OCI-M2 (cell line): ENCODE measurements around the gene WFDC5.
"Not testable (repeated sequence)": the region's sequence is repeated elsewhere in the genome, so short reads cannot be mapped to it uniquely, and the experiment has no call there.

Source experiments
- DNase-seq: peaks from one replicate; lab custom pipeline; 2025; ENCODE audit not compliant: unreplicated experiment; lab: John Stamatoyannopoulos, UW

Gene WFDC5

GRCh38 chr20:45090481-45090880 lies 24.5 kb downstream of the WFDC5 start:
- no peak for DNase-seq

GRCh38 chr20:45088247-45088646 lies 26.7 kb downstream of the WFDC5 start:
- DNase-seq: no peak

- DNase-seq: no peak
Measured at GRCh38 chr20:45087814-45088213, 27.2 kb downstream of the WFDC5 start.

GRCh38 chr20:45087097-45087790 lies 27.7 kb downstream of the WFDC5 start:
- no peak for DNase-seq

- no peak for DNase-seq
Measured at GRCh38 chr20:45085867-45086266, 29.1 kb downstream of the WFDC5 start.

GRCh38 chr20:45085289-45085688 lies 29.7 kb downstream of the WFDC5 start:
- no peak for DNase-seq

- DNase-seq: no peak
Measured at GRCh38 chr20:45083127-45083526, 31.8 kb downstream of the WFDC5 start.

GRCh38 chr20:45082468-45082867 lies 32.5 kb downstream of the WFDC5 start:
- DNase-seq: no peak

GRCh38 chr20:45080867-45081624 lies 33.9 kb downstream of the WFDC5 start:
- no peak for DNase-seq

GRCh38 chr20:45077559-45077958 lies 37.4 kb downstream of the WFDC5 start:
- no peak for DNase-seq

GRCh38 chr20:45073221-45073620 lies 41.8 kb downstream of the WFDC5 start:
- DNase-seq: no peak

- DNase-seq: no peak
Measured at GRCh38 chr20:45072066-45072465, 42.9 kb downstream of the WFDC5 start.

- DNase-seq: no peak
Measured at GRCh38 chr20:45070932-45071632, 43.9 kb downstream of the WFDC5 start.

GRCh38 chr20:45069261-45069660 lies 45.7 kb downstream of the WFDC5 start:
- DNase-seq: no peak

GRCh38 chr20:45067558-45067957 lies 47.4 kb downstream of the WFDC5 start:
- no peak for DNase-seq

GRCh38 chr20:45067087-45067486 lies 47.9 kb downstream of the WFDC5 start:
- no peak for DNase-seq

- no peak for DNase-seq
Measured at GRCh38 chr20:45066372-45066771, 48.6 kb downstream of the WFDC5 start.

- no peak for DNase-seq
Measured at GRCh38 chr20:45064812-45065211, 50.2 kb downstream of the WFDC5 start.

- not testable (repeated sequence) for DNase-seq
Measured at GRCh38 chr20:45063107-45063506, 51.9 kb downstream of the WFDC5 start.

GRCh38 chr20:45061244-45061643 lies 53.7 kb downstream of the WFDC5 start:
- no peak for DNase-seq

GRCh38 chr20:45060294-45060693 lies 54.7 kb downstream of the WFDC5 start:
- no peak for DNase-seq
